B cell (primary cell): ENCODE measurements around the gene EDAR. TPM values are rescaled to one million over a fixed set of nuclear protein-coding genes. Genes with fewer than 3 reads are reported as not detected.

Experiments
- ATAC-seq: fragments of 200-7000 bp; cut with Tn5 transposase; one replicate; pipeline ENCODE4 v1.10.0; 2021; ENCODE audit warnings: low read depth, mild to moderate bottlenecking, moderate number of reproducible peaks, moderate library complexity
- CTCF ChIA-PET: fragments of 350-600 bp; sonication (Branson Sonifier 250); formaldehyde crosslinking; loops from one replicate; lab custom pipeline; 2021; ENCODE audit warnings: antibody characterized with exemption, inconsistent platforms; lab: Charles Lee
- POLR2A ChIA-PET: fragments of 350-600 bp; sonication (Branson Sonifier 250); formaldehyde crosslinking; loops from one replicate; lab custom pipeline; 2021; ENCODE audit warnings: antibody characterized with exemption; lab: Charles Lee
- DNase-seq: peaks from one replicate; pipeline ENCODE4 v3.0.0; 2013
- H2AFZ ChIP-seq: 2 replicates; pipeline ENCODE4 v1.6.1; 2012; ENCODE audit warnings: mild to moderate bottlenecking, low read depth, low read length; ENCODE audit not compliant: insufficient read depth, poor library complexity, severe bottlenecking
- H3K27ac ChIP-seq, 2 donors: 1 replicate in 1 of 2; 2 replicates in 1 of 2; pipeline ENCODE4 v1.5.1; 2012 to 2013; ENCODE audit warnings: low read length in 2 of 2, mild to moderate bottlenecking in 2 of 2, moderate library complexity in 1 of 2
- H3K27me3 ChIP-seq, 4 experiments: fragments of 200-600 bp in 1 of 4; sonication (generic) in 1 of 4; replicated peaks in 1 of 4; 1 replicate in 2 of 4; 2 replicates in 2 of 4; pipeline versions ENCODE4 v1.6.1 to v1.7.0; 2013 to 2016; ENCODE audit warnings: low read length in 3 of 4, mild to moderate bottlenecking in 2 of 4, mixed read lengths in 1 of 4, moderate library complexity in 1 of 4; ENCODE audit not compliant: insufficient read depth in 4 of 4, control insufficient read depth in 3 of 4; ENCODE audit errors: control extremely low read depth in 1 of 4
- H3K36me3 ChIP-seq, 2 experiments: replicated peaks in 1 of 2; 1 replicate in 1 of 2; 2 replicates in 1 of 2; pipeline versions ENCODE4 v1.6.1 to v1.7.1; 2013; ENCODE audit warnings: low read length in 1 of 2; ENCODE audit not compliant: insufficient read depth in 2 of 2, control insufficient read depth in 1 of 2; ENCODE audit errors: control extremely low read depth in 1 of 2, extremely low read depth in 1 of 2
- H3K4me1 ChIP-seq, 2 donors: fragments of 200-600 bp in 1 of 2; sonication (generic) in 1 of 2; 1 replicate in 1 of 2; 2 replicates in 1 of 2; pipeline versions ENCODE4 v1.5.1 to v1.6.1; 2013 to 2017; ENCODE audit warnings: low read length in 2 of 2; ENCODE audit not compliant: control insufficient read depth in 2 of 2, insufficient read depth in 2 of 2
- H3K4me2 ChIP-seq: replicated peaks from 2 replicates; pipeline ENCODE3; 2012; ENCODE audit warnings: mild to moderate bottlenecking, low read depth, low read length; ENCODE audit not compliant: poor library complexity, severe bottlenecking
- H3K4me3 ChIP-seq, 5 experiments: fragments of 200-600 bp in 1 of 5; sonication (generic) in 1 of 5; 1 replicate in 3 of 5; 2 replicates in 2 of 5; pipeline versions ENCODE4 v1.5.1 to v1.7.0; 2011 to 2016; ENCODE audit warnings: low read length in 4 of 5, mild to moderate bottlenecking in 4 of 5, low read depth in 2 of 5, control low read depth in 1 of 5, moderate library complexity in 1 of 5; ENCODE audit not compliant: insufficient read depth in 1 of 5; ENCODE audit errors: control extremely low read depth in 1 of 5, extremely low read depth in 1 of 5
- H3K79me2 ChIP-seq: fragments of 200-600 bp; sonication (generic); one replicate; pipeline ENCODE4 v1.6.0; 2016; ENCODE audit warnings: low read length; ENCODE audit not compliant: control insufficient read depth, insufficient read depth
- H3K9ac ChIP-seq: fragments of 200-600 bp; sonication (generic); 2 replicates; pipeline ENCODE4 v1.6.1; 2017; ENCODE audit warnings: mild to moderate bottlenecking, low read length, moderate library complexity
- H3K9me3 ChIP-seq, 3 donors: one replicate each; pipeline versions ENCODE4 v1.6.1 to v1.7.1; 2013; ENCODE audit warnings: low read length in 2 of 3; ENCODE audit not compliant: control insufficient read depth in 2 of 3, insufficient read depth in 1 of 3; ENCODE audit errors: control extremely low read depth in 1 of 3
- H4K20me1 ChIP-seq: 2 replicates; pipeline ENCODE4 v1.6.0; 2012; ENCODE audit warnings: mild to moderate bottlenecking, low read length; ENCODE audit not compliant: insufficient read depth, control insufficient read depth, poor library complexity, severe bottlenecking
- H3K27ac Mint-ChIP-seq: one replicate; pipeline ENCODE4 v1.8.0; 2021; ENCODE audit warnings: mixed read lengths
- H3K27me3 Mint-ChIP-seq: one replicate; pipeline ENCODE4 v1.8.0; 2021; ENCODE audit warnings: mixed read lengths
- H3K4me1 Mint-ChIP-seq: one replicate; pipeline ENCODE4 v1.8.0; 2021; ENCODE audit warnings: mixed read lengths
- H3K4me3 Mint-ChIP-seq: one replicate; pipeline ENCODE4 v1.8.0; 2021; ENCODE audit warnings: mixed read lengths
- H3K9me3 Mint-ChIP-seq: one replicate; pipeline ENCODE4 v1.8.0; 2022; ENCODE audit warnings: mixed read lengths; ENCODE audit not compliant: insufficient read depth
- CTCF ChIP-seq: fragments of 200-600 bp; IDR thresholded peaks from one replicate; pipeline ENCODE4 v1.8.0; 2022; ENCODE audit warnings: antibody characterized with exemption, mild to moderate bottlenecking
- EZH2 ChIP-seq: IDR thresholded peaks from 2 replicates; pipeline ENCODE4 v1.6.1; 2012; ENCODE audit warnings: borderline replicate concordance, low read depth, mild to moderate bottlenecking, moderate library complexity, low read length; ENCODE audit not compliant: insufficient read depth, poor library complexity, severe bottlenecking
- WGBS: methylation state at CpG from one replicate; pipeline ENCODE4 v1.1.5; 2013; ENCODE audit warnings: missing lambda C conversion rate; ENCODE audit not compliant: insufficient coverage; 5-methylcytosine and 5-hydroxymethylcytosine counted together
- intact Hi-C: fragments of 100-400 bp; cut with micrococcal nuclease; formaldehyde crosslinking; loops from one replicate; pipeline ENCODE4 v1.10.0; 2022
- polyA plus RNA-seq: library from polyadenylated mRNA; depleted of rRNA; stranded (reverse); fragments of >200 nt; gene quantifications from 2 replicates; pipeline ENCODE4 v1.2.3, GENCODE V29; 2012
- total RNA-seq, 2 donors: library from RNA; stranded (reverse); fragments of 120-200 nt in 1 of 2; gene quantifications; 1 replicate in 1 of 2; 2 replicates in 1 of 2; pipeline versions ENCODE4 v1.2.3 to v1.2.4, GENCODE V29; 2013 to 2022

The EDAR gene
- total and polyA plus RNA-seq, 2 donors (not counting 1 experiment from before 2014, with no cell fraction given) = 0.03 TPM; not detected in 1

- intact Hi-C loops = no loop called here
- Histone ChIP-seq H3K4me2 (no peak overlapping the region), H3K9ac (no peak overlapping the region), H4K20me1 (no peaks in the 10 kb centered on the region), H2AFZ (no peak overlapping the region), H3K27ac (no peak overlapping the region), H3K4me1 (no peaks in the 10 kb centered on the region), H3K36me3 (no peaks in the 10 kb centered on the region), H3K9me3 (peaks cover 0 to 25% (median 21%) of the 10 kb centered on the region in 3 donors), H3K27me3 (no peaks in the 10 kb centered on the region), H3K79me2 (no peaks in the 10 kb centered on the region), H3K4me3 (no peak overlapping the region)
- Mint-ChIP-seq H3K4me1 (no peaks in the 10 kb centered on the region), H3K4me3 (no peak overlapping the region), H3K27me3 (no peaks in the 10 kb centered on the region), H3K27ac (no peak overlapping the region), H3K9me3 (peaks cover 8% of the 10 kb centered on the region)
- ATAC-seq (no peak), DNase-seq (no peak)
- no CpG with 5 or more reads among the region's 1 CpG for WGBS
- CTCF ChIA-PET = no interaction called here
- no peak for TF ChIP-seq EZH2
- TF ChIP-seq CTCF = no peak
- POLR2A ChIA-PET = no interaction called here
Observed at GRCh38 chr2:108893277-108893676, 95.7 kb downstream of the EDAR start.

GRCh38 chr2:108889907-108890306, 99.1 kb downstream of the EDAR start:
- POLR2A ChIA-PET = no interaction called here
- Mint-ChIP-seq H3K9me3 (peaks cover 8% of the 10 kb centered on the region), H3K4me3 (no peak overlapping the region), H3K4me1 (no peaks in the 10 kb centered on the region), H3K27me3 (no peaks in the 10 kb centered on the region), H3K27ac (no peak overlapping the region)
- CTCF ChIA-PET = no interaction called here
- H3K36me3 ChIP-seq = no peaks in the 10 kb centered on the region
- intact Hi-C loops = no loop called here
- TF ChIP-seq CTCF (no peak), EZH2 (no peak)
- no peak overlapping the region for H3K9ac ChIP-seq
- no peak overlapping the region for H3K4me3 ChIP-seq
- no peaks in the 10 kb centered on the region for H3K4me1 ChIP-seq
- H3K27ac ChIP-seq = no peak overlapping the region
- H3K9me3 ChIP-seq = peaks cover 0 to 26% (median 24%) of the 10 kb centered on the region in 3 donors
- H3K4me2 ChIP-seq = no peak overlapping the region
- ATAC-seq = no peak
- no peak for DNase-seq
- H3K27me3 ChIP-seq = no peaks in the 10 kb centered on the region
- H3K79me2 ChIP-seq = no peaks in the 10 kb centered on the region
- no CpG with 5 or more reads among the region's 1 CpG for WGBS
- H4K20me1 ChIP-seq = no peaks in the 10 kb centered on the region
- H2AFZ ChIP-seq = no peak overlapping the region
